ENCODE data around the gene AP2M1. TPM values are rescaled to one million over a fixed set of nuclear protein-coding genes. Genes with fewer than 3 reads are reported as not detected.

The AP2M1 gene
- total and polyA plus RNA-seq, 2 donors: 195 to 466 TPM

- H3K36me3 ChIP-seq (ENCODE audit: insufficient read depth): no peaks in the 10 kb centered on the region
- no peaks in the 10 kb centered on the region for H3K4me1 ChIP-seq (ENCODE audit: insufficient read depth)
- no peak overlapping the region for H3K27ac ChIP-seq (ENCODE audit: low read depth)
- WGBS: 94% methylated on average over 6 of the region's 6 CpGs
- no peak overlapping the region for H3K4me3 ChIP-seq (ENCODE audit: low read depth, low read length)
- no peak for DNase-seq (ENCODE audit: extremely low spot score)
Observed at GRCh38 chr3:184166671-184167070, 8.0 kb upstream of the AP2M1 start.

GRCh38 chr3:184167786-184168185 is 6.9 kb upstream of the AP2M1 start:
- WGBS: 92% methylated on average over 8 of the region's 8 CpGs

GRCh38 chr3:184168363-184169120 is 6.1 kb upstream of the AP2M1 start:
- H3K27ac ChIP-seq (ENCODE audit: low read depth): no peak overlapping the region

More at GRCh38 chr3:184167786-184168185, 6.9 kb upstream of the AP2M1 start:
- Histone ChIP-seq H3K4me1 (ENCODE audit: insufficient read depth) (no peaks in the 10 kb centered on the region), H3K4me3 (ENCODE audit: low read depth, low read length) (no peak overlapping the region), H3K36me3 (ENCODE audit: insufficient read depth) (no peaks in the 10 kb centered on the region), H3K27ac (ENCODE audit: low read depth) (no peak overlapping the region)
- DNase-seq (ENCODE audit: extremely low spot score): no peak

GRCh38 chr3:184169896-184170875 is 4.5 kb upstream of the AP2M1 start:
- WGBS: 89% methylated on average over 66 of the region's 66 CpGs
- Histone ChIP-seq H3K36me3 (ENCODE audit: insufficient read depth) (no peaks in the 10 kb centered on the region), H3K4me3 (ENCODE audit: low read depth, low read length) (no peak overlapping the region), H3K27ac (ENCODE audit: low read depth) (no peak overlapping the region), H3K4me1 (ENCODE audit: insufficient read depth) (no peaks in the 10 kb centered on the region)
- no peak for DNase-seq (ENCODE audit: extremely low spot score)

More at GRCh38 chr3:184168363-184169120, 6.1 kb upstream of the AP2M1 start:
- H3K36me3 ChIP-seq (ENCODE audit: insufficient read depth): no peaks in the 10 kb centered on the region
- no peak overlapping the region for H3K4me3 ChIP-seq (ENCODE audit: low read depth, low read length)
- no peak for DNase-seq (ENCODE audit: extremely low spot score)
- 71% methylated on average over 9 of the region's 9 CpGs for whole genome bisulfite sequencing
- no peaks in the 10 kb centered on the region for H3K4me1 ChIP-seq (ENCODE audit: insufficient read depth)

- no peaks in the 10 kb centered on the region for H3K36me3 ChIP-seq (ENCODE audit: insufficient read depth)
- 72% methylated on average over 9 of the region's 9 CpGs for WGBS
- H3K4me3 ChIP-seq (ENCODE audit: low read depth, low read length): no peak overlapping the region
- no peaks in the 10 kb centered on the region for H3K4me1 ChIP-seq (ENCODE audit: insufficient read depth)
- H3K27ac ChIP-seq (ENCODE audit: low read depth): no peak overlapping the region
- no peak for DNase-seq (ENCODE audit: extremely low spot score)
Observed at GRCh38 chr3:184171562-184171961, 3.1 kb upstream of the AP2M1 start.

- Histone ChIP-seq H3K36me3 (ENCODE audit: insufficient read depth) (no peaks in the 10 kb centered on the region), H3K4me1 (ENCODE audit: insufficient read depth) (no peaks in the 10 kb centered on the region), H3K27ac (ENCODE audit: low read depth) (no peak overlapping the region), H3K4me3 (ENCODE audit: low read depth, low read length) (no peak overlapping the region)
- DNase-seq (ENCODE audit: extremely low spot score): no peak
- 72% methylated on average over 5 of the region's 5 CpGs for WGBS
Observed at GRCh38 chr3:184172681-184173373, 1.8 kb upstream of the AP2M1 start.

GRCh38 chr3:184173374-184173722 is 1.3 kb upstream of the AP2M1 start:
- Histone ChIP-seq H3K27ac (ENCODE audit: low read depth) (no peak overlapping the region), H3K36me3 (ENCODE audit: insufficient read depth) (no peaks in the 10 kb centered on the region), H3K4me1 (ENCODE audit: insufficient read depth) (no peaks in the 10 kb centered on the region), H3K4me3 (ENCODE audit: low read depth, low read length) (no peak overlapping the region)
- 80% methylated on average over 2 of the region's 2 CpGs for WGBS
- DNase-seq (ENCODE audit: extremely low spot score): no peak

- no peak overlapping the region for H3K27ac ChIP-seq (ENCODE audit: low read depth)
- DNase-seq (ENCODE audit: extremely low spot score): no peak
- peaks cover 2% of the 10 kb centered on the region for H3K36me3 ChIP-seq (ENCODE audit: insufficient read depth)
- H3K4me1 ChIP-seq (ENCODE audit: insufficient read depth): no peaks in the 10 kb centered on the region
- no peak overlapping the region for H3K4me3 ChIP-seq (ENCODE audit: low read depth, low read length)
- 7% methylated on average over 4 of the region's 4 CpGs for WGBS
Observed at GRCh38 chr3:184174284-184174645, 390 bp upstream of the AP2M1 start.

GRCh38 chr3:184175506-184175905 is 851 bp downstream of the AP2M1 start:
- Histone ChIP-seq H3K4me1 (ENCODE audit: insufficient read depth) (no peaks in the 10 kb centered on the region), H3K36me3 (ENCODE audit: insufficient read depth) (peaks cover 5% of the 10 kb centered on the region)
- WGBS: 19% methylated on average over 8 of the region's 8 CpGs

GRCh38 chr3:184175981-184176376 is 1.3 kb downstream of the AP2M1 start:
- H3K4me1 ChIP-seq (ENCODE audit: insufficient read depth): no peaks in the 10 kb centered on the region
- no peak for DNase-seq (ENCODE audit: extremely low spot score)
- WGBS: 12% methylated on average over 3 of the region's 3 CpGs
- H3K4me3 ChIP-seq (ENCODE audit: low read depth, low read length): peak overlapping the region; percentile 24
- peak overlapping the region; percentile 68 for H3K27ac ChIP-seq (ENCODE audit: low read depth)
- peaks cover 9% of the 10 kb centered on the region for H3K36me3 ChIP-seq (ENCODE audit: insufficient read depth)

More at GRCh38 chr3:184175506-184175905, 851 bp downstream of the AP2M1 start:
- no peak overlapping the region for H3K27ac ChIP-seq (ENCODE audit: low read depth)
- no peak for DNase-seq (ENCODE audit: extremely low spot score)
- peak overlapping the region; percentile 93 for H3K4me3 ChIP-seq (ENCODE audit: low read depth, low read length)

GRCh38 chr3:184176377-184177330 is 2.0 kb downstream of the AP2M1 start:
- H3K27ac ChIP-seq (ENCODE audit: low read depth): peak overlapping the region; percentile 68
- peaks cover 9% of the 10 kb centered on the region for H3K36me3 ChIP-seq (ENCODE audit: insufficient read depth)
- no peak for DNase-seq (ENCODE audit: extremely low spot score)
- H3K4me1 ChIP-seq (ENCODE audit: insufficient read depth): no peaks in the 10 kb centered on the region
- peak overlapping the region; percentile 24 for H3K4me3 ChIP-seq (ENCODE audit: low read depth, low read length)
- 20% methylated on average over 19 of the region's 19 CpGs for WGBS

GRCh38 chr3:184177331-184177731 is 2.7 kb downstream of the AP2M1 start:
- no peak overlapping the region for H3K4me3 ChIP-seq (ENCODE audit: low read depth, low read length)
- WGBS: 14% methylated on average over 4 of the region's 4 CpGs

More at GRCh38 chr3:184177331-184177731, 2.7 kb downstream of the AP2M1 start:
- no peak for DNase-seq (ENCODE audit: extremely low spot score)
- no peaks in the 10 kb centered on the region for H3K4me1 ChIP-seq (ENCODE audit: insufficient read depth)
- H3K27ac ChIP-seq (ENCODE audit: low read depth): peak overlapping the region; percentile 5
- peaks cover 10% of the 10 kb centered on the region for H3K36me3 ChIP-seq (ENCODE audit: insufficient read depth)
